Activated T-cell treated with anti-CD3 and anti-CD28 coated beads, Interleukin-2, amount 50 U/mL, for 72 hours (primary cell): ENCODE results near the gene UBASH3B. TPM values are rescaled to one million over a fixed set of nuclear protein-coding genes. Genes with fewer than 3 reads are reported as not detected.
"Not testable (repeated sequence)": the region's sequence is repeated elsewhere in the genome, so short reads cannot be mapped to it uniquely, and the experiment has no call there.

Experiments
- ATAC-seq, 2 donors: fragments of 150-1000 bp; cut with Tn5 transposase; replicated peaks in 1 of 2; 2 replicates each; pipeline ENCODE4 v1.10.0; 2021; ENCODE audit warnings: moderate library complexity in 2 of 2, mild to moderate bottlenecking in 1 of 2
- DNase-seq, 2 donors: peaks; one replicate each; pipeline ENCODE4 v3.0.0; 2021 to 2022; ENCODE audit warnings: mixed read lengths in 1 of 2
- H3K27ac Mint-ChIP-seq: one replicate; pipeline ENCODE4 v1.8.0; 2022; ENCODE audit warnings: mild to moderate bottlenecking, moderate library complexity, mixed read lengths
- H3K27me3 Mint-ChIP-seq: one replicate; pipeline ENCODE4 v1.8.0; 2022; ENCODE audit warnings: low read depth, mixed read lengths
- H3K36me3 Mint-ChIP-seq, 2 donors: one replicate each; pipeline ENCODE4 v1.8.0; 2022; ENCODE audit warnings: mixed read lengths in 2 of 2, mild to moderate bottlenecking in 1 of 2; ENCODE audit not compliant: insufficient read depth in 2 of 2
- H3K4me1 Mint-ChIP-seq: one replicate; pipeline ENCODE4 v1.8.0; 2022; ENCODE audit warnings: low read depth, mixed read lengths
- H3K4me3 Mint-ChIP-seq, 2 donors: one replicate each; pipeline ENCODE4 v1.8.0; 2022; ENCODE audit warnings: mild to moderate bottlenecking in 2 of 2, mixed read lengths in 2 of 2, moderate library complexity in 2 of 2
- H3K9me3 Mint-ChIP-seq, 2 donors: one replicate each; pipeline ENCODE4 v1.8.0; 2022; ENCODE audit warnings: mixed read lengths in 2 of 2
- total RNA-seq, 2 donors: library from RNA; stranded (reverse); gene quantifications; one replicate each; pipeline ENCODE4 v1.2.3, GENCODE V29; 2022

Gene UBASH3B, protein sequence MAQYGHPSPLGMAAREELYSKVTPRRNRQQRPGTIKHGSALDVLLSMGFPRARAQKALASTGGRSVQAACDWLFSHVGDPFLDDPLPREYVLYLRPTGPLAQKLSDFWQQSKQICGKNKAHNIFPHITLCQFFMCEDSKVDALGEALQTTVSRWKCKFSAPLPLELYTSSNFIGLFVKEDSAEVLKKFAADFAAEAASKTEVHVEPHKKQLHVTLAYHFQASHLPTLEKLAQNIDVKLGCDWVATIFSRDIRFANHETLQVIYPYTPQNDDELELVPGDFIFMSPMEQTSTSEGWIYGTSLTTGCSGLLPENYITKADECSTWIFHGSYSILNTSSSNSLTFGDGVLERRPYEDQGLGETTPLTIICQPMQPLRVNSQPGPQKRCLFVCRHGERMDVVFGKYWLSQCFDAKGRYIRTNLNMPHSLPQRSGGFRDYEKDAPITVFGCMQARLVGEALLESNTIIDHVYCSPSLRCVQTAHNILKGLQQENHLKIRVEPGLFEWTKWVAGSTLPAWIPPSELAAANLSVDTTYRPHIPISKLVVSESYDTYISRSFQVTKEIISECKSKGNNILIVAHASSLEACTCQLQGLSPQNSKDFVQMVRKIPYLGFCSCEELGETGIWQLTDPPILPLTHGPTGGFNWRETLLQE
- 10 to 100 TPM in 1 of 2 donors, 1 to 10 TPM in 1; 6.9 to 18.5 TPM for total RNA-seq

DNA sequence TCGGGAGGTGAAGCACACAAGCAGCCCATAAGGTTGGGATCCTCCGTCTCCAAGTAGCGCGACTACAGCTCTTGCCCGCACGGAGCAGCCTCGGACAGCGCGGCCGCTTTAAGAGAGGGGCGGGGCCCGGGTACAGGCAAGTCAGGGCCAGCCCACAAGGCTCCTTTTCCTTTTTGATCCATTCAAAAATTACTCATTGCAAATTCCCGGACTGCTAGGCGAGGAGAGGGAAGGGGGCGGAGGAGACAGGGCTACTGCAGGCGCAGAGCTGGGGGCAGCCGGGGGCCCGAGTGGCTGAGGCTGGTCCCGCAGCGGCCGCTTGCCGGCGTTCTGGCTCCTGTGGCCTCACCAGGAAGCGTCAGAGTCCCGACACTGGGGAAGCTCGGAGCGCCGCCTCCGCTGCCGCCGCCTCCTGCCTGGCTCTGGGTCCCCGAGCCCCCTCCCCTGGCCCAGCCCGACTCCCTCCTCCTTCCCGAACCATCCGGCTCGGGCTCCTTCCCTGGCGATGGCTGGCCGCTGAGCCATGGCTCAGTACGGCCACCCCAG lies at the start of gene UBASH3B:
Gene UBASH3B, plus strand, starts transcription at position 196 of the 546 bp plus-strand sequence. Its CDS starts 328 bp downstream, at position 524.
- Mint-ChIP-seq H3K9me3 (no peaks in the 10 kb centered on the region), H3K4me3 (peak within 1 kb of the TSS; percentile 89 to 91), H3K27ac (peak within 1 kb of the TSS; percentile 73), H3K27me3 (peaks cover 30% of the 10 kb centered on the region), H3K4me1 (peaks cover 30% of the 10 kb centered on the region), H3K36me3 (peaks cover 0 to 3% of the 10 kb centered on the region in 2 donors)
- ATAC-seq (peak; percentile 79 to 80), DNase-seq (peak; percentile 66 to 72)

DNA sequence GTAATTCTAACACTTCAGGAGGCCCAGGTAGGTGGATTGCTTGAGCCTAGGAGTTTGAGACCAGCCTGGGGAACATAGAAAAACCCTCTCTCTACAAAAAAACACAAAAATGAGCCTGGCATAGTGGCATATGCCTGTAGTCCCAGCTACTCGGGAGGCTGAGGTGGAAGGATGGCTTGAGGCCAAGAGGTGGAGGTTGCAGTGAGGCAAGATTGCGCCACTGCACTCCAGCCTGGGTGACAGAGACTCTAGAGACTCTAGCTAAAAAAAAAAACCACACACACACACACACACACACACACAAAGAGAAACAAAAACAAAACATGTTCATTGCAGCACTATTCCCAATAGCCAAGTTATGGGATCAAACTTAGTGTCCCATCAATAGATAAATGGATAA lies 48.4 kb upstream of the UBASH3B start:
- not testable (repeated sequence) for ATAC-seq, H3K27ac Mint-ChIP-seq, DNase-seq, H3K4me3 Mint-ChIP-seq, H3K36me3 Mint-ChIP-seq, H3K27me3 Mint-ChIP-seq, H3K9me3 Mint-ChIP-seq, H3K4me1 Mint-ChIP-seq

DNA sequence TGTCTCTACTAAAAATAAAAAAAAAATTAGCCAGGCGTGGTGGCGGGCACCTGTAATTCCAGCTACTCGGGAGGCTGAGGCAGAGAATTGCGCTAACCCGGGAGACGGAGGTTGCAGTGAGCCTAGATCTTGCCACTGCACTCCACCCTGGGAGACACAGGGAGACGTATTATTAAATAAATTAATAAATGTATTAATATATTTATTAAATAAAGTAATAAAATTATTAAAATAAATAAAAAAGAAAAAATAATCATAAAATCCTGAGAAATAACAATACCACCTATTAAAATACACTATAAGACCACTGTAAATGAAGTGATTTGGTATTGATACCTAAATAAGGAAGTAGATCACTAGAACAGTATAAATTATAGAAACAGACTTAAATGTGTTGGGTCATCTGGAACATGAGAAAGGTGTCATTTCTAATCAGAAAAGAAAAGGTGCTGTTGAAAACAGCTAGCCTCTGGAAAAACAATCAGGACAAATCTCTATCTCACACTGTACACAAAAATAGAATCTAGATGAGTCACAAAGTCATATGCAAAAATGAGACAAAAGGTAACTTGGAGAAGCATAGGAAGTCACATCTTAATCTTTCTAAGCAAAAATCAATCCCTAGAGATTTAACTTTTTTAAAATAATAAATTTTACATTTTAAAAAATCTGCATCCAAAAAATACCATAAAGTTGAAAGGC lies 43.2 kb upstream of the UBASH3B start:
- H3K36me3 Mint-ChIP-seq, result no peaks in the 10 kb centered on the region
- ATAC-seq (no peak), DNase-seq (no peak)
- no peak overlapping the region for H3K27ac Mint-ChIP-seq
- H3K4me3 Mint-ChIP-seq, result no peak overlapping the region
- no peaks in the 10 kb centered on the region for H3K27me3 Mint-ChIP-seq
- peaks cover under 1% of the 10 kb centered on the region for H3K4me1 Mint-ChIP-seq
- no peaks in the 10 kb centered on the region for H3K9me3 Mint-ChIP-seq

DNA sequence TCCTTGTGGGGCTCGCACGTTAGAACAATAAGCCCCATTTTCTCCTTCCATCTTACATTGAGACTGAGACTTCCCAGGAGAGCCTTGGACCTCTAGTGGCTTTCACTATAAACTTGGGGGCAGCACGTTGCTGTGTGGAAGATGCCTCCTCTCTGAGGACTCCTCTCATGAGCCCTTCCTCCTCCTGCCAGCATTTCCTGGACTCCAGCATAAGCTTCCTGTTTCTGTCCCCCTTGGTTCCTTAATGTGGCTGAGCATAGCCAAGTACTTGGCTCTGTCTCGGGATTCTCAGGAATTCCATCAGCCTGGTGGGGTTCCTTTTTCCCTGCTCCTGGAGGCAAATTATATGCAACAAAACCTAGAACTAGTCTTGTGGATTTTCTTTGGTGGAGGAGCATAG lies 38.8 kb upstream of the UBASH3B start:
- DNase-seq (no peak), ATAC-seq (no peak)
- Mint-ChIP-seq H3K27me3 (no peaks in the 10 kb centered on the region), H3K4me3 (no peak overlapping the region), H3K4me1 (peaks cover 4% of the 10 kb centered on the region), H3K9me3 (no peaks in the 10 kb centered on the region), H3K27ac (no peak overlapping the region), H3K36me3 (peaks cover 0 to 2% of the 10 kb centered on the region in 2 donors)

DNA sequence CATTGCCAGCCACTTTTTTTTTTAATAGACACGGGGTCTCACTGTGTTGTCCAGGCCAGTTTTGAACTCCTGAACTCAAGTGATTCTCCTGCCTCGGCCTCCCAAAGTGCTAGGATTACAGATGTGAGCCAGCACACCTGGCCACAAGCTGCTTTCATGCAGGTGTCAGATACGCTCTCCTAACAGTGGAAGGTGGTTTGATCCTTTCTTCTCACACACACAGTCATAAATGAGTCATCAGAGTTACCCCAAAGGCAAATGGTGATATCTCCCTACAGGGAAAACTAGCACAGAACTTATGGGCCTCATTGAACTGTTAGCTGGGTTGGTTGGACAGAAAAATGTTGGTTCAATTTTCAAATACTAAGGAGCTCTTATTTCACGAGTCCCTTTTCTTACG lies 38.2 kb upstream of the UBASH3B start:
- ATAC-seq, result no peak
- Mint-ChIP-seq H3K4me3 (no peak overlapping the region), H3K36me3 (peaks cover 0 to 2% of the 10 kb centered on the region in 2 donors), H3K9me3 (no peaks in the 10 kb centered on the region), H3K27ac (no peak overlapping the region), H3K4me1 (peaks cover 4% of the 10 kb centered on the region), H3K27me3 (no peaks in the 10 kb centered on the region)
- no peak for DNase-seq

DNA sequence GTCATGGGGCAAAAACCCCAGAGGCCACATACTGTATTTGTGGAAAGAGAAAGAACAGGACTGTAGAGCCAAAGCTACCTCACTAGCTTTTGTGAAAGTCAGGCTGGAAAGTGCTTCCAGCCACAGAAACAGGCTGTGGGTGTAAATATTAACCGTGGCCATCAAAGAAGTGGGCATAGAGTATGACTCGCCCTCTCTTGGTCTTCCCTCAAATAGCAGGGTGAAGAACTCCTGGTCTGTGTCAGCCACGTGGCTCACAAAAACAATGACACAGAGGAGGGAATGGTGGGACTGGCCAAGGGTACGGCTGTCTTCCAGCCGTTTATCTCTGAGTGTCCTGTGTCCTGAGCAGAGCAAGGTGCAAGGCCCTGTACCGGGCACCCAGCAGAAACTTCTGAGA lies 37.6 kb upstream of the UBASH3B start:
- H3K36me3 Mint-ChIP-seq, result peaks cover 0 to 2% of the 10 kb centered on the region in 2 donors
- ATAC-seq, result no peak
- peaks cover 4% of the 10 kb centered on the region for H3K4me1 Mint-ChIP-seq
- no peaks in the 10 kb centered on the region for H3K9me3 Mint-ChIP-seq
- DNase-seq, result no peak
- no peak overlapping the region for H3K4me3 Mint-ChIP-seq
- H3K27ac Mint-ChIP-seq, result no peak overlapping the region
- H3K27me3 Mint-ChIP-seq, result no peaks in the 10 kb centered on the region

DNA sequence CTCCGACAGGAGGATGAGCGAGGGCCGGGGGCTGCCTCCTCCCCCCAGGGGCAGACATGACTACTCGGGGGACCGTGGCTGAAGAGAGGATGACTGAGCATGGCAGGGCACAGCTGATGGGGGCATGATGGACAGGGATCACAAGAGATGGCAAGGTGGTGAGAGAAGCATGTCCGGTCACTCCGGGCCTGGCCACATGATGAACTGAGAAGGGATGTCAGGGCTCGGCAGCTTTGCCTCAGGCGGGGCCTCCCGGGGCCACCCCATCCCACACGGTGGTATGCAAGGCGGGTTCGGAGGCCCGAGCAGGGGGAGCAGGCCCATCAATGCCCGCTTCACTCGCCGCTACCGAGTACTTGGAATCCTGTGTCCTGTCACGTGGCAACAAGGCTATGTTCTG lies 36.6 kb upstream of the UBASH3B start:
- H3K9me3 Mint-ChIP-seq, result no peaks in the 10 kb centered on the region
- peaks cover 0 to 2% of the 10 kb centered on the region in 2 donors for H3K36me3 Mint-ChIP-seq
- no peaks in the 10 kb centered on the region for H3K27me3 Mint-ChIP-seq
- peaks cover 4% of the 10 kb centered on the region for H3K4me1 Mint-ChIP-seq
- no peak overlapping the region for H3K27ac Mint-ChIP-seq
- DNase-seq (no peak), ATAC-seq (no peak)
- no peak overlapping the region for H3K4me3 Mint-ChIP-seq

DNA sequence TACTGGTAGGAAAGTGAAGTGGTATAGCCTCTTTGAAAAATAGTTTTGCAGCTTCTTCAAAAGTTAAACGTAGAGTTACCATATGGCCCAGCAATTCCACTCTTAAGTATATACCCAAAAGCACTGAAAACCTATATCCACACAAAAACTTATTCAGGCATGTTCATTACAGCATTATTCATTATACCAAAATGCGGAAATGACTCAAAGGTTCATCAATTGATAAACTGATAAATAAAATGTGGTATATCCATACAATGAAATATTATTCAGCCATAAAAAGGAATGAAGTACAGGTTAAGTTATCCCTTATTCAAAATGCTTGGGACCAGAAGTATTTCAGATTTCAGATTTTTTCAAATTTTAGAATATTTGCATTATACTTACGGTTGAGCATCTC lies 35.8 kb upstream of the UBASH3B start:
- DNase-seq (no peak), ATAC-seq (no peak)
- no peak overlapping the region for H3K4me3 Mint-ChIP-seq
- H3K27ac Mint-ChIP-seq, result no peak overlapping the region
- no peaks in the 10 kb centered on the region for H3K27me3 Mint-ChIP-seq
- H3K36me3 Mint-ChIP-seq, result peaks cover 0 to 2% of the 10 kb centered on the region in 2 donors
- peaks cover 4% of the 10 kb centered on the region for H3K4me1 Mint-ChIP-seq
- H3K9me3 Mint-ChIP-seq, result no peaks in the 10 kb centered on the region

DNA sequence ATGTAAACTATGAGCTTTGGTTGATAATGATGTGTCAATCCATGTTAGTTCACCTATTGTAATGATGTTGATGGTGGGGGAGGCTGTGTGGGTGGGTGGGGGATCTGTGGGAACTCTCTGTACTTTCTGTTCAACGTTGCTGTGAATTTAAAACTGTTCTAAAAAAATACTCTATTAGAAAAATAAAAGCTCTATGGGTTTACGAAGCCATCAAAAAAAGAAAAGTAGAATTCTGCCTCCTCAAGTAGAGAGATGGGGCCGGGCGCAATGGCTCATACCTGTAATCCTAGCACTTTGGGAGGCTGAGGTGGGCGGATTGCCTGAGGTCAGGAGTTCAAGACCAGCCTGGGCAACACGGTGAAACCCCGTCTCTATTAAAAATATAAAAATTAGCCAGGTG lies 30.0 kb upstream of the UBASH3B start:
- H3K4me3 Mint-ChIP-seq, H3K9me3 Mint-ChIP-seq, H3K4me1 Mint-ChIP-seq, H3K27me3 Mint-ChIP-seq, DNase-seq, ATAC-seq, H3K27ac Mint-ChIP-seq, H3K36me3 Mint-ChIP-seq: not testable (repeated sequence)

DNA sequence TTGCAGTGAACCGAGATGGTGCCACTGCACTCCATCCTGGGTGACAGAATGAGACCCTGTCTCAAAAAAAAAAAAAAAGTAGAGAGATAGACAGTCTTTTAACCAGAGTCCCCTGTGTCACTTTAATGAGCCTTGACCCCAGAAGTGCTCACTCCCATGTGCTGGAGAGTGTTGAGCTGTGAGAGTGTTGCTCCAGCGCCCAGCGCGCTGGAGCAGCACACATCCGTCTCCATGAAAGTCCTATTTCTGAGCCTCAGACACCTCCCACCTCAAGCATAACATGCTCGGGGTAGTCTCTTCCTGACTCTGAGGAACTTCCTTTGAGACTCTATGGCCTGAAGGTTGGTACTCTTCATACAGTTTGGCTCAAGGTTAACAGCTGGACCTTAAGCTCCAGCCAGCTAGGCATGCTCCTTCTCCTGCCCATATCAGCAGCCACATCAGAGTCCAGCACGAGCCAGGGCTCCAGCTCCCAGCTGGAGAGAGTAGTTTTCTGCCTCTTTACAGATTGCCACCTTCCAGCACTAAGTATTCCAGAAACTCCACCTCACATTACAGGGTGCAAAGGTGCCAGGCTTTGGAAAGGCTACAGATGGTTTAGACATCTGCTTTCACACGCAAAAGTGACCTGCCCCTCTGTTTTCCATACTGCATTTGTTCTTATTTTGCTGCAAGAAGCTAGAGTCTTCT lies 29.4 kb upstream of the UBASH3B start:
- no peak overlapping the region for H3K4me3 Mint-ChIP-seq
- H3K36me3 Mint-ChIP-seq, result no peaks in the 10 kb centered on the region
- DNase-seq (no peak), ATAC-seq (no peak)
- H3K4me1 Mint-ChIP-seq, result peaks cover 7% of the 10 kb centered on the region
- no peaks in the 10 kb centered on the region for H3K27me3 Mint-ChIP-seq
- no peaks in the 10 kb centered on the region for H3K9me3 Mint-ChIP-seq
- no peak overlapping the region for H3K27ac Mint-ChIP-seq

DNA sequence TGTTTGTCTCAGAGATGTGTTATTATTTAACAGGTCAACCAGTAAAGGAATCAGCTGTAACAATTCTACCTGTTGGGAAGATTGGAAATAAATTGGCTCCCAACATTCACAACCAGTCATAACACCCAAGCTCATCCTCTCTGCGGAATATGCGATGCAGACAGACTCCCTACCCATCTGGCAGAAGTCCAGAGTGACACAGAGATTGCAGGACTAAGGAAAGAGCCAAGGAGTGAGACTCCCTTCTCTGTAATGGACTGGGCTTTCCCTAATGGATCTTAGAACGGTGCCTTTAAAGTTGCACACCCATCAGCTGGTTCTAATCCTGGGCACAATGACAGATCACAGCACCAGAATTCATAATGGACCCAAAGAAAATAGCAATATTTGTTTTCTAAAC lies 27.8 kb upstream of the UBASH3B start:
- Mint-ChIP-seq H3K36me3 (no peaks in the 10 kb centered on the region), H3K4me1 (peaks cover 7% of the 10 kb centered on the region), H3K4me3 (no peak overlapping the region), H3K27me3 (no peaks in the 10 kb centered on the region), H3K27ac (no peak overlapping the region), H3K9me3 (no peaks in the 10 kb centered on the region)
- ATAC-seq (no peak), DNase-seq (no peak)

DNA sequence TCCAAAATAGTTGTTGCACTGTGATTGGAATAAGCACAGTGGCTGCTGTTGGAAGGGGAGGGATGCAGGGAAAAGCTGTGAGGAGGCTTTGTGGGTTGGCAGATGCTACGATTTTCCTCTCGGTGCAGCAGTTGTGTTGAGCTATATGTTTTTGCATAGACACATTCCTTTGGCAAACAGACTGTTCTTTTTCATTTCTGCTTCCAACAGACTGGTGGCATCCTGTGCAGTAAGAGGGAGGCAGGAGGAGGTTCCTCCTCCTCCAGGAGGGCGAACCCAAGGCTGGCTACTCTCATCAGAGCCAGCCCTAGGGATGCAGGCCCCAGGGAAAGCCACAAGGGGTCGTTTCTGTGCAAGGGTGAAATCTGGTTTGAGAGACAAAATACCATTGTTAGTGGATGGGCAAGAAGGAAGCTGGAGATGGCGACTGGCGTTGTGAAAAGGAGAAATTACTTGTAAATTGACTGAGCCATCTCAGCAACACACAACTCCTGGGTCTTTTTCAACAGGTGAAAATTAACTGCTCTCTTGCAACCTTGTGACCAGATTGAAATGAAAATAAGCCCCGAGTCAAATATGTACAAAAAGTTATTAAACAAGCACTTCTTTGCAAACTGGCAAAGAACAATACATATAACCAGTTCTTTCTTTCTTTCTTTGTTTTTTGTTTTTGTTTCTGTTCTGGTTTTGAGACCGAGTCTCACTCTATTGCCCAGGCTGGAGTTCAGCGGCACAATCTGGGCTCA lies 26.5 kb upstream of the UBASH3B start:
- no peaks in the 10 kb centered on the region for H3K27me3 Mint-ChIP-seq
- H3K4me1 Mint-ChIP-seq, result peaks cover 7% of the 10 kb centered on the region
- H3K36me3 Mint-ChIP-seq, result no peaks in the 10 kb centered on the region
- no peaks in the 10 kb centered on the region for H3K9me3 Mint-ChIP-seq
- no peak overlapping the region for H3K27ac Mint-ChIP-seq
- H3K4me3 Mint-ChIP-seq, result no peak overlapping the region
- ATAC-seq (peak; percentile 76 to 80), DNase-seq (peak; percentile 60 to 71)
